ENCODE results near the gene ODAD4.

ODAD4 gene

GRCh38 chr17:41939693-41940090 is 9.3 kb downstream of the ODAD4 start:
- DNase-seq (ENCODE audit: low spot score), result no peak

GRCh38 chr17:41941168-41941567 is 10.8 kb downstream of the ODAD4 start:
- no peak for DNase-seq (ENCODE audit: low spot score)

GRCh38 chr17:41942626-41943373 is 12.4 kb downstream of the ODAD4 start:
- DNase-seq (ENCODE audit: low spot score), result no peak

DNA sequence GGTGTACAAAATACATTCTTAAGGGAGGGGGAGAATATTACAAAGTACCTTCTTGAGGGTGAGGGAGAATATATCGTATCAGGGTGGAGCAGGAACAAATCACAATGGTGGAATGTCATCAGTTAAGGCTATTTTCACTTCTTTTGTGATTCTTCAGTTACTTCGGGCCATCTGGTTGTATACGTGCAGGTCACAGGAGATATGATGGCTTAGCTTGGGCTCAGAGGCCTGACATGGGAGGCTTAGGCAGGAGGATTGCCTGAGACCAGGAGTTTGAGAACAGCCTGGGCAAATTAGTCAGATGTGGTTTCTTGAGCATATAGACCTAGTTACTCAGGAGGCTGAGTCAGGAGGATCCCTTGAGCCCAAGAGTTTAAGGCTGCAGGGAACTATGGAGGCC is 13.1 kb downstream of the ODAD4 start:
- no peak for DNase-seq (ENCODE audit: low spot score)

DNA sequence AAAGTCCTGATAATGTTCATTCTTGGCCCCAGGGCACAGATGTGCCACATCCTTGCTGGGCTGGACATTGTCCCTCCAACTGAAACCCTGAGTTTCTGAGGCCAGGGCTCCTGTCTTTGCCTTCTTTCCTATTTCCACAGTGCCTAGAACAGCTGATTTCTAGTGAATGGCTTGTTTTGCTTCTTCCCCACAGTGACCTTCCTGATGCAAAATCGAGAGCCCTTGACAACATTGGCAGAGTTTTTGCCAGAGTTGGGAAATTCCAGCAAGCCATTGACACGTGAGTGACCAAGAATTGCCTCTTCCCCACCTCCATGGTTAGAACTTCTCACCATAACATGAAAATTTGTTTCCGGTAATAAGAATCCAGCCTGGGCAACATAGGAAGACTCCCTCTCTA is 14.5 kb downstream of the ODAD4 start:
- DNase-seq (ENCODE audit: low spot score), result no peak

GRCh38 chr17:41948762-41949460 is 18.5 kb downstream of the ODAD4 start:
- no peak for DNase-seq (ENCODE audit: low spot score)

GRCh38 chr17:41956522-41956921 is 26.1 kb downstream of the ODAD4 start:
- DNase-seq (ENCODE audit: low spot score), result no peak

GRCh38 chr17:41957031-41957868 is 26.8 kb downstream of the ODAD4 start:
- no peak for DNase-seq (ENCODE audit: low spot score)

- DNase-seq (ENCODE audit: low spot score), result no peak
These were observed 27.5 kb downstream of the ODAD4 start for GRCh38 chr17:41957869-41958439.

DNA sequence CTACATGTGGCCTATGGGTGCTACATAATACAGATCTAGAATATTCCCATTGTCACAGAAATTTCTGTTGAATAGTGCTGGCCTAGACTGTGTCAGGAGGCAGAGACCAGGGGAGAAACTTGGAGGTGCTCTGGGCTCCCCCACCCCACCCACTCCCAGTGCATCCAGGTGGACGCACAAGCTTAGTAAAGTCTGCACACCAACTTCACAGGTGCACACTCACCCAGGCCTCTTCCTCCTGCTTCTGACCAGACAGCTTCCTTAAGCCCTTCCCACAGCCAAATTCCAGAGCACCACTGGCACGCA is 28.6 kb downstream of the ODAD4 start:
- no peak for DNase-seq (ENCODE audit: low spot score)

DNA sequence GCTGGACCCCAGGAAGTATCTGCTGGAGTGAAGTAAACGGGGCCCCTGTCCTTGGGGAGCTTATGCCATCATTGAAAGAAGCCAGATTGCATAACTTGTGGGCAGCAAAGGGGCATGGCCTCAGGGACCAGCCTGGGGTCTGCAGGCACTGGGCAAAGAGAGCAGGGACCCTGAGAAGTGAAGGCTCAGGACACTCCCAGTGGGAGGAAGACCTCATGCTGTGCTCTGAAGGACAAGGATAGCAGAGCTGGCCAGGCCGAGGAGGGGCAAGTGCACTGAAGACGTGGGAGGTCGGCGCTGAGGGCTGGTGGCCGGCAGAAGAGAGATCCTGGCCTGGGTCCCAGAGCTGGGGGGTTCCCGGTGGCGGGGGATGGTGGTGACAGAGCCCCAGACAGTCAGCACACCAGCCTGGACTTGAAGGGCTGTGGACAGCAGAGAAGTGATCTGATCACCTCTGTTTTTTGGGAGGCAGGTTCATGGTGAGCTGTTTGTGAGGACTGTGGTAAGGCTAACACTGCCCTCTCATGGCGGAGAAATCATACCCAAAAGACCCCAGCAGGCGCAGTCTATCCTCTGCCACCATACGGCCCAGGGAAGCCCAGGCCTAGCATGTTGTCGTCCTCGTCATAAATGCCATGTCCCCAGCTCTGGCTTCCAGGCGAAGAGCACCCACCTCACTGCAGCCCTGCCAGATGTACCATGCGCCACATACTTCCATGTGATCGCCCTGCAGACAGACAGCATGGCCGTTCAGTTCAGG is 29.1 kb downstream of the ODAD4 start:
- peak; percentile 91 for DNase-seq (ENCODE audit: low spot score)

DNA sequence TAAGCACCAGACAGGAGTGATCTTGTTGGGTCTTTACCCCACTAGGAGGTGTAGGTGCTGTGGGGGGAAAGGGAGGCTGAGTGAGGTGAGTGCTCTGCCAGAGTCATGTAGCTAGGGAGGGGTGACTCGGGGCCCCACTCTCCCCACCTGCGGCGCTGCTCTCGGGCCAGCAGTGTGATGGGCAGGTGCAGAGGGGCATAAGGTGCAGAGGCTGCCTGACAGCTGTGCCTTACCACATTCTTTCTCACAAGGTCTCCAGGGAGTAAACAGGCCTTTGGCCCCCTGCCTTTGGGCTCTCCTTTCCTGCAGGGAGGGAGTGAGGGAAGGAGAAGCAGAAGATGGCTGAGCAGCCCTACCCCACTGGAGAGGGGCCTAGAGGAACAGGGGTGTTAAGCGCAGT is 31.7 kb downstream of the ODAD4 start:
- DNase-seq (ENCODE audit: low spot score), result no peak

DNA sequence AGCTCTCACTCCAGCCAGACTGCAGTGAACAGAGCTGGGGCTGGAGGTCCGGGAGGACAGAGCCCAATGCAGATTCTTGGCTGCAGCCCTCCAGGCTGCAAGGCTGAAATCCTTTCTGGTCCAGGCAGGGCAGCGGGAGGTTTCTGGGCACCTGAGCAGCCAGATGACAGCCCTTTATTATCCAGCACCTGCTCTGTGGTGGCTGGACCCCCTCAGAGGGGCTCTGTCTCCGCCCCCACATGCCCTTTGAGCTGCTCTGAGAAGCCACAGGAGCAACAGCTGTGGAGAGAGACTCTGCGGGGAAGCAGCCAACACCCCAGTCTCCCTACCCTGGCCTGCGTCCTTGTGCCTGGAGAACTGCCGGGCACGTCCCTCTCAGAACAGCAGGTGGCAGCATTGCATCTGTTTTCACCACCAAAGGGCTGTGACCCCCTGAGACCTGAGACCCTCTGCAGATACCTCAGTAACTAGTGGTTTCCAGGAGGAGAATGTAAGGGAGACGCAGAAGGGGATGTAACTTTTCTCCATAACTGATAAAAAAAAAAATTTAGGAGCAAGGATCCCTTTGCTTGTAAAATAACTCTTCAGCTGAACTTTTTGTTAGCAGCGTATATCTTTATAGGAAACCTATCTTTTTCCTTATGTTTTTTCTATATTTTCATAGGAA is 32.5 kb downstream of the ODAD4 start:
- peak; percentile 90 for DNase-seq (ENCODE audit: low spot score)

GRCh38 chr17:41965694-41966462 is 35.5 kb downstream of the ODAD4 start:
- peak; percentile 76 for DNase-seq (ENCODE audit: low spot score)

GRCh38 chr17:41966463-41967140 is 36.2 kb downstream of the ODAD4 start, which contains the start of gene CNP:
TSS of gene CNP (plus strand) at chr17:41966795. CDS start at chr17:41966885, 90 bp downstream.
- peak; percentile 100 for DNase-seq (ENCODE audit: low spot score)

DNA sequence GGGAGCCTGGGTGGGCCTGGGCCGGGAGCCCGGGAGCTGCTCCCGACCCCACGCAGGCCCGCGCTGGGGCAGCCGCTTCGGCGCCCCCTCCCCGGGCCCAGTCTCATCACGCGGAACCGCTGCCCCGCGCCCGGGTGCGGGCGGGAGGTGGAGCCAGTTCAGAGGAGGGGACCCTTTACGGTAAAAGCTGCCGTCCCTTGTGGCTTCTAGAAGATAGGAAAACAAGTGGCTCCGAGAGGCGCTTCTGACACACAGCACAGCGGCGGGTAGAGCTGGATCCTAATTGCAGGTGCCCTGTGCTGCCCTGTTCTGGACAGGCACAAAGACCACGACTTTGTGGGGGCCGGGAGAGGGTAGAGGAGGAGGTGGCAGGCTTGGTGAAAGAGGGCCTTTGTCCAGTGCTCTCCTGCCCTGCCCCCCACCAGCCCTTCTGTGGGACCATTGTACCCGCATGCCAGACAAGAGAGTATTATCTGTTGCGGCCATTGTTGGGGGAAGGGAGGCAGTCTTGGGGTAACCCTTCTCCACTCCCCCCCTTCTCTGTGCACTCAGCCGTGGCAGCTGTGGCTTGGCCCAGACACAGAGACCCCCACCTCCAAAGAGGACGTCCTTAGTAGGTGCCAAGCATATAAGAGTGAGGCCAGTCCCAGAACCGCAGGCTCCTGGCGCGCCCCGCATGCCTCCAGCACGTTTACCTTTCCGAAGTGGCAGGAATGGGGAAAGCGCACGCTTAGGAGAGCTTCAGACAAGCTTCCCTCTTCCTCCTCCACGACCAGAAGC is 36.9 kb downstream of the ODAD4 start:
- DNase-seq (ENCODE audit: low spot score), result peak; percentile 78

GRCh38 chr17:41967921-41968578 is 37.6 kb downstream of the ODAD4 start:
- no peak for DNase-seq (ENCODE audit: low spot score)

DNA sequence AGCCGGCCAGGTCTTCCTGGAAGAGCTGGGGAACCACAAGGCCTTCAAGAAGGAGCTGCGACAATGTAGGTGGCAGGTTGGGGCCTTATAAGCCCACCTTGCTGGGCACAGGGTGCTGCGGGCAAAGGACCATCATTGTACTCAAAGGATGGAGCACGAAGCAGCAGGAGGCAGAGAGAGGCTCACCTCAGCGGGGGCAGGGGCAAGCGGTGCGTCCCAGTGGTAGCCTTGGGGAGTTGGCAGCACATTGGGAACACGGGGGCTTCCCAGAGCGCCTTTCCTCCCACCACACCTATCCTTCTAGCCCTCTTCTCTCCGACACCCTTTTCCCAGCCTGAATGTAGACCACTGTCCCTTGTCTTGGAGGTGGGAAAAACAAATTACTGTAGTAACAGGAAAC is 38.3 kb downstream of the ODAD4 start:
- no peak for DNase-seq (ENCODE audit: low spot score)
